HepG2 (cell line): Measurements from ENCODE around the gene PTGDR2. TPM values are rescaled to one million over a fixed set of nuclear protein-coding genes. Genes with fewer than 3 reads are reported as not detected.

Experiments used
- ATAC-seq: fragments of 200-7000 bp; cut with Tn5 transposase; 3 replicates; pipeline ENCODE4 v1.9.1; 2020; ENCODE audit warnings: mild to moderate bottlenecking, moderate library complexity
- Bru-seq: library from RNA; stranded (reverse); fragments of 400-500 nt; gene quantifications from one replicate; lab custom pipeline; 2021; lab: Mats Ljungman, UMichigan
- BruChase-seq, 2 experiments: library from RNA; stranded (reverse); fragments of 400-500 nt; gene quantifications; one replicate each; lab custom pipeline; 2021; lab: Mats Ljungman, UMichigan
- BruUV-seq: library from RNA; stranded (reverse); fragments of 400-500 nt; replicated peaks from 2 replicates; lab custom pipeline; 2021; lab: Mats Ljungman, UMichigan
- CTCF ChIA-PET: fragments of 300-600 bp; formaldehyde crosslinking; extraction: SDS; loops from one replicate; lab custom pipeline; 2021; ENCODE audit warnings: low total read pairs, inconsistent platforms, low intra/inter-chr PET ratio; lab: Yijun Ruan, JAX
- POLR2A ChIA-PET: fragments of 350-600 bp; sonication (Branson Sonifier 250); formaldehyde crosslinking; loops from one replicate; lab custom pipeline; 2020; ENCODE audit warnings: antibody characterized with exemption, inconsistent platforms; lab: Yijun Ruan, JAX
- DNase-seq: peaks from one replicate; pipeline ENCODE4 v3.0.0-alpha.2; 2015; ENCODE audit warnings: low spot score
- FAIRE-seq: peaks from 3 replicates; lab custom pipeline; 2011; peaks lifted over from hg19 to GRCh38; lab: Jason Lieb, UNC
- H2AFZ ChIP-seq: one replicate; pipeline ENCODE4 v1.6.1; 2011; ENCODE audit warnings: low read length, inconsistent platforms
- H3K27ac ChIP-seq: fragments of 300-600 bp; 3 replicates; pipeline ENCODE4 v1.8.0; 2011; ENCODE audit warnings: mixed run types, mild to moderate bottlenecking, mixed read lengths, low read length, inconsistent platforms; ENCODE audit not compliant: insufficient read depth; ENCODE audit errors: extremely low read length
- H3K27me3 ChIP-seq, 2 experiments: fragments of 200-600 bp in 1 of 2; 2 replicates in 1 of 2; 3 replicates in 1 of 2; pipeline versions ENCODE4 v1.6.0 to v1.8.0; 2011; ENCODE audit warnings: low read length in 2 of 2, mild to moderate bottlenecking in 2 of 2, moderate library complexity in 2 of 2, inconsistent platforms in 1 of 2; ENCODE audit not compliant: insufficient read depth in 2 of 2, control insufficient read depth in 1 of 2
- H3K36me3 ChIP-seq, 2 experiments: fragments of 200-600 bp in 1 of 2; replicated peaks in 1 of 2; 2 replicates in 1 of 2; 3 replicates in 1 of 2; pipeline versions ENCODE4 v1.5.1 to v1.8.0; 2011; ENCODE audit warnings: low read length in 2 of 2, inconsistent platforms in 1 of 2; ENCODE audit not compliant: insufficient read depth in 2 of 2, control insufficient read depth in 1 of 2
- H3K4me1 ChIP-seq: 2 replicates; pipeline ENCODE4 v1.5.1; 2012; ENCODE audit warnings: low read length, inconsistent platforms; ENCODE audit not compliant: insufficient read depth
- H3K4me2 ChIP-seq: 2 replicates; pipeline ENCODE4 v1.6.0; 2011; ENCODE audit warnings: low read depth, low read length, inconsistent platforms
- H3K4me3 ChIP-seq, 3 experiments: fragments of 200-600 bp in 1 of 3; sonication (generic), shearing (Covaris generic) in 1 of 3; replicated peaks in 1 of 3; 2 replicates each; pipeline ENCODE4 v1.5.1; 2011 to 2016; ENCODE audit warnings: low read length in 3 of 3, inconsistent platforms in 2 of 3, low read depth in 2 of 3, mild to moderate bottlenecking in 2 of 3, control low read depth in 1 of 3, mixed read lengths in 1 of 3; ENCODE audit not compliant: insufficient read depth in 1 of 3
- H3K79me2 ChIP-seq: one replicate; pipeline ENCODE4 v1.6.1; 2011; ENCODE audit warnings: low read length, inconsistent platforms; ENCODE audit not compliant: insufficient read depth
- H3K9ac ChIP-seq: 2 replicates; pipeline ENCODE4 v1.6.0; 2011; ENCODE audit warnings: mild to moderate bottlenecking, low read depth, low read length, inconsistent platforms; ENCODE audit not compliant: insufficient read depth
- H3K9me3 ChIP-seq: 2 replicates; pipeline ENCODE4 v1.5.1; 2012; ENCODE audit warnings: mild to moderate bottlenecking, low read length
- H4K20me1 ChIP-seq: 2 replicates; pipeline ENCODE4 v1.6.0; 2011; ENCODE audit warnings: inconsistent platforms, mild to moderate bottlenecking, low read length, moderate library complexity; ENCODE audit not compliant: insufficient read depth
- CEBPB ChIP-seq: IDR thresholded peaks from 2 replicates; pipeline ENCODE4 v1.6.1; 2011; ENCODE audit warnings: low read depth, low read length, improper control_type of control experiment, borderline replicate concordance
- GABPB1 ChIP-seq: IDR thresholded peaks from 2 replicates; pipeline ENCODE4 v1.6.1; 2016; ENCODE audit warnings: mild to moderate bottlenecking, missing genetic modification reagents, moderate library complexity, missing compliant biosample characterization
- GTF3A ChIP-seq: sonication (generic); formaldehyde crosslinking; conservative IDR thresholded peaks from 2 replicates; pipeline ENCODE4 v1.4.0; 2020; ENCODE audit warnings: mild to moderate bottlenecking, missing genetic modification reagents
- HOXA3 ChIP-seq: sonication (generic); formaldehyde crosslinking; IDR thresholded peaks from 2 replicates; pipeline ENCODE4 v1.5.0; 2020; ENCODE audit warnings: missing genetic modification reagents
- HOXA5 ChIP-seq: sonication (generic); formaldehyde crosslinking; IDR thresholded peaks from 2 replicates; pipeline ENCODE4 v1.4.0; 2020; ENCODE audit warnings: missing genetic modification reagents
- KDM2A ChIP-seq: sonication (generic); formaldehyde crosslinking; IDR thresholded peaks from 2 replicates; pipeline ENCODE4 v1.4.0; 2020; ENCODE audit warnings: low read depth, missing genetic modification reagents, borderline replicate concordance
- KLF6 ChIP-seq: IDR thresholded peaks from 2 replicates; pipeline ENCODE4 v1.8.0; 2016; ENCODE audit warnings: missing biosample characterization, missing genetic modification reagents
- NCOR1 ChIP-seq: fragments of 200-600 bp; sonication (generic); IDR thresholded peaks from 2 replicates; pipeline ENCODE4 v1.7.0; 2017; ENCODE audit warnings: antibody characterized with exemption, low read length, borderline replicate concordance
- RXRA ChIP-seq: sonication (generic); formaldehyde crosslinking; IDR thresholded peaks from 2 replicates; pipeline ENCODE4 v1.5.1; 2020; ENCODE audit warnings: missing genetic modification reagents
- ZBTB26 ChIP-seq: IDR thresholded peaks from 2 replicates; pipeline ENCODE4 v1.6.1; 2016; ENCODE audit warnings: missing compliant biosample characterization, missing genetic modification reagents, borderline replicate concordance
- ZNF546 ChIP-seq: sonication (generic); formaldehyde crosslinking; conservative IDR thresholded peaks from 2 replicates; pipeline ENCODE4 v1.8.1; 2023; ENCODE audit warnings: mild to moderate bottlenecking, missing genetic modification reagents
- WGBS: methylation state at CpG from one replicate; pipeline ENCODE4 v1.1.6; 2017; ENCODE audit warnings: low lambda C conversion rate; 5-methylcytosine and 5-hydroxymethylcytosine counted together
- in situ Hi-C: cut with HindIII; loops from 2 replicates; pipeline ENCODE4 v1.10.0; 2017; ENCODE audit warnings: low pct_unique_long_range_greater_than_20kb; ENCODE audit not compliant: extremely low pct_ligation_motif_present
- intact Hi-C: fragments of 100-400 bp; cut with micrococcal nuclease; formaldehyde crosslinking; loops from one replicate; pipeline ENCODE4 v1.10.0; 2022; ENCODE audit not compliant: unreplicated experiment
- long read RNA-seq, 2 experiments: library from RNA in 1 of 2; library from polyadenylated mRNA in 1 of 2; stranded (forward) in 1 of 2; unstranded in 1 of 2; transcript quantifications; one replicate each; pipeline ENCODE4 v2.0.0, GENCODE V29; 2019 to 2022
- polyA minus RNA-seq, 3 experiments: library from RNA; depleted of rRNA, polyadenylated mRNA; stranded (reverse); fragments of >200 nt; gene quantifications; 2 replicates each; pipeline ENCODE4 v1.2.3, GENCODE V29; 2011; ENCODE audit warnings: low replicate concordance in 1 of 3
- polyA plus RNA-seq, 8 experiments: library from polyadenylated mRNA; depleted of rRNA in 3 of 8; stranded (reverse) in 7 of 8; unstranded in 1 of 8; fragments of >200 nt; fragmentation: Illumina TruSeq in 4 of 8; extraction: Trizol in 4 of 8; gene quantifications; 2 replicates each; pipeline versions ENCODE4 v1.2.1 to v1.2.3, GENCODE V29; 2011 to 2016; ENCODE audit warnings: low read depth in 4 of 8, missing spikeins in 1 of 8, mixed read lengths in 1 of 8; ENCODE audit not compliant: insufficient read depth in 1 of 8
- total RNA-seq, 5 experiments: library from RNA; depleted of rRNA; stranded (reverse); fragments of >200 nt; fragmentation: Illumina TruSeq; extraction: Trizol; gene quantifications; 2 replicates each; pipeline ENCODE4 v1.2.3, GENCODE V29; 2016; ENCODE audit warnings: low read depth in 1 of 5
- TF ChIP-seq, protein P1 (sequence below): sonication (generic); formaldehyde crosslinking; IDR thresholded peaks from 2 replicates; pipeline ENCODE4 v1.4.0; 2020; ENCODE audit warnings: missing genetic modification reagents, mild to moderate bottlenecking, borderline replicate concordance

The PTGDR2 gene
- 1.0 and 2.5 TPM in 2 replicates for total RNA-seq (2016; rRNA removed; fragmentation: Illumina TruSeq; extraction: Trizol)
- total RNA-seq (2016; cell fraction: cytosol; rRNA removed; fragmentation: Illumina TruSeq; extraction: Trizol; ENCODE audit: low read depth) = 0.40 and 0.53 TPM in 2 replicates
- 1.1 and 2.4 TPM in 2 replicates for total RNA-seq (2016; cell fraction: insoluble cytoplasmic fraction; rRNA removed; fragmentation: Illumina TruSeq; extraction: Trizol)
- total RNA-seq (2016; cell fraction: membrane; rRNA removed; fragmentation: Illumina TruSeq; extraction: Trizol) = 1.1 and 1.3 TPM in 2 replicates
- total RNA-seq (2016; cell fraction: nucleus; rRNA removed; fragmentation: Illumina TruSeq; extraction: Trizol) = 1.8 and 2.0 TPM in 2 replicates
- polyA plus RNA-seq (2011; rRNA removed) = 1.9 and 2.1 TPM in 2 replicates
- polyA plus RNA-seq (2011; cell fraction: cytosol; rRNA removed) = 1.9 and 2.2 TPM in 2 replicates
- polyA plus RNA-seq (2011; cell fraction: nucleus; rRNA removed) = 1.7 and 1.8 TPM in 2 replicates
- 1.7 and 2.1 TPM in 2 replicates for polyA plus RNA-seq (2012)
- 0.24 and 0.38 TPM in 2 replicates for polyA plus RNA-seq (2016; cell fraction: cytosol; fragmentation: Illumina TruSeq; extraction: Trizol; ENCODE audit: low read depth)
- polyA plus RNA-seq (2016; cell fraction: insoluble cytoplasmic fraction; fragmentation: Illumina TruSeq; extraction: Trizol; ENCODE audit: low read depth) = 1.1 and 1.2 TPM in 2 replicates
- 0.70 and 0.73 TPM in 2 replicates for polyA plus RNA-seq (2016; cell fraction: membrane; fragmentation: Illumina TruSeq; extraction: Trizol; ENCODE audit: low read depth)
- 2.8 and 3.2 TPM in 2 replicates for polyA plus RNA-seq (2016; cell fraction: nucleus; fragmentation: Illumina TruSeq; extraction: Trizol; ENCODE audit: insufficient read depth, low read depth)
- 9.7 TPM in 1 of 2 replicates, not detected in the other for polyA minus RNA-seq (2011; rRNA and poly(A)+ RNA removed; ENCODE audit: low replicate concordance)
- polyA minus RNA-seq (2011; cell fraction: cytosol; rRNA and poly(A)+ RNA removed) = 2.4 and 3.0 TPM in 2 replicates
- 0.64 and 0.99 TPM in 2 replicates for polyA minus RNA-seq (2011; cell fraction: nucleus; rRNA and poly(A)+ RNA removed)
- Bru-seq, nascent RNA = percentile 36 among the genes with signal in this experiment
- percentile 52 among the genes with signal in this experiment for BruChase-seq, experiment 1, labeled RNA remaining after a 6-hour chase
- percentile 43 among the genes with signal in this experiment for BruChase-seq, experiment 2, labeled RNA remaining after a 2-hour chase
- long read RNA-seq, experiment 1, partial matches to known transcripts = 3 of 5 reads
- long read RNA-seq, experiment 1, other reads (novel, unspliced or antisense) = 0 of 5 reads
- long read RNA-seq, experiment 2, partial matches to known transcripts = 0 of 2 reads
- long read RNA-seq, experiment 2, other reads (novel, unspliced or antisense) = 1 of 2 reads

- in situ Hi-C loops (no loop called here), intact Hi-C loops (loop anchor here (1.0 kb wide), 2 partner anchors 11 to 25 kb away; no protein-coding TSS in a partner anchor)
- Histone ChIP-seq H3K4me1 (peaks cover 67% of the 10 kb centered on the region), H3K27me3 (no peaks in the 10 kb centered on the region), H3K9ac (peak within 1 kb of the TSS; percentile 23), H3K27ac (peak within 1 kb of the TSS; percentile 72), H3K4me3 (peak within 1 kb of the TSS; percentile 21 to 49 (median 41)), H2AFZ (no peak within 1 kb of the TSS), H4K20me1 (no peaks in the 10 kb centered on the region), H3K79me2 (no peaks in the 10 kb centered on the region), H3K9me3 (no peaks in the 10 kb centered on the region), H3K4me2 (peak within 1 kb of the TSS; percentile 81), H3K36me3 (peaks cover 5 to 12% of the 10 kb centered on the region in 2 experiments; a peak in 3 of 5 replicates)
- BruUV-seq = no TSS peak
- ChIA-PET CTCF (no interaction called here), POLR2A (interaction anchor here (0.7 to 2.6 kb wide), 8 partner anchors 11 to 1187 kb away, joined by 3 to 26 read pairs (median 4); partner anchors contain the start of genes CCDC86 and PRPF19)
- FAIRE-seq = peak; percentile 85
- peak; percentile 71 for DNase-seq
- peak; percentile 83 for ATAC-seq
- 1% methylated on average over 13 of the region's 14 CpGs for WGBS
- TF ChIP-seq GABPB1 (peak; percentile 10; the same call in 1 of the 2 replicates), CEBPB (peak; percentile 41; the same call in 1 of the 2 replicates), ZNF546 (peak; percentile 48; the same call in 1 of the 2 replicates), RXRA (peak; percentile 24; the same call in 1 of the 2 replicates), HOXA5 (CRISPR knock-in tag) (peak; percentile 80), HOXA3 (CRISPR knock-in tag) (peak; percentile 69), KLF6 (CRISPR knock-in tag) (no peak), NCOR1 (peak; percentile 64), ZBTB26 (CRISPR knock-in tag) (no peak), GTF3A (no peak), KDM2A (CRISPR knock-in tag) (peak; percentile 19; the same call in 1 of the 2 replicates)
- TF ChIP-seq, protein P1, sequence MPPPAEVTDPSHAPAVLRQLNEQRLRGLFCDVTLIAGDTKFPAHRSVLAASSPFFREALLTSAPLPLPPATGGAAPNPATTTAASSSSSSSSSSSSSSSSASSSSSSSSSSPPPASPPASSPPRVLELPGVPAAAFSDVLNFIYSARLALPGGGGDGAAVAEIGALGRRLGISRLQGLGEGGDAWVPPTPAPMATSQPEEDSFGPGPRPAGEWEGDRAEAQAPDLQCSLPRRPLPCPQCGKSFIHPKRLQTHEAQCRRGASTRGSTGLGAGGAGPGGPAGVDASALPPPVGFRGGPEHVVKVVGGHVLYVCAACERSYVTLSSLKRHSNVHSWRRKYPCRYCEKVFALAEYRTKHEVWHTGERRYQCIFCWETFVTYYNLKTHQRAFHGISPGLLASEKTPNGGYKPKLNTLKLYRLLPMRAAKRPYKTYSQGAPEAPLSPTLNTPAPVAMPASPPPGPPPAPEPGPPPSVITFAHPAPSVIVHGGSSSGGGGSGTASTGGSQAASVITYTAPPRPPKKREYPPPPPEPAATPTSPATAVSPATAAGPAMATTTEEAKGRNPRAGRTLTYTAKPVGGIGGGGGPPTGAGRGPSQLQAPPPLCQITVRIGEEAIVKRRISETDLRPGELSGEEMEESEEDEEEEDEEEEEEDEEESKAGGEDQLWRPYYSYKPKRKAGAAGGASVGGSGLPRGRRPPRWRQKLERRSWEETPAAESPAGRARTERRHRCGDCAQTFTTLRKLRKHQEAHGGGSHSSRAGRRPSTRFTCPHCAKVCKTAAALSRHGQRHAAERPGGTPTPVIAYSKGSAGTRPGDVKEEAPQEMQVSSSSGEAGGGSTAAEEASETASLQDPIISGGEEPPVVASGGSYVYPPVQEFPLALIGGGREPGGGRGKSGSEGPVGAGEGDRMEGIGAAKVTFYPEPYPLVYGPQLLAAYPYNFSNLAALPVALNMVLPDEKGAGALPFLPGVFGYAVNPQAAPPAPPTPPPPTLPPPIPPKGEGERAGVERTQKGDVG (CRISPR knock-in tag) = 0 out of 2 replicates have a peak, but pooled peaks have one; percentile 42
These were observed at the start of gene PTGDR2 for GRCh38 chr11:60855726-60856633. Gene PTGDR2, minus strand, starts transcription at chr11:60855950. Its CDS starts 2,228 bp downstream, at chr11:60853722.
